Endothelial cell of umbilical vein (primary cell): ENCODE data around the gene CFAP69. TPM values are rescaled to one million over a fixed set of nuclear protein-coding genes. Genes with fewer than 3 reads are reported as not detected.
"Not testable (repeated sequence)": the region's sequence is repeated elsewhere in the genome, so short reads cannot be mapped to it uniquely, and the experiment has no call there.

ENCODE experiments used
- BruUV-seq: library from RNA; stranded (reverse); fragments of 400-500 nt; replicated peaks from 2 replicates; lab custom pipeline; 2021; lab: Mats Ljungman, UMichigan
- CTCF ChIA-PET: fragments of 300-600, 350-600 bp; sonication (Branson Sonifier 250); formaldehyde crosslinking; loops from one replicate; lab custom pipeline; 2021; ENCODE audit warnings: antibody characterized with exemption, inconsistent platforms; lab: Charles Lee
- POLR2A ChIA-PET: fragments of 300-600, 350-600 bp; sonication (Branson Sonifier 250); formaldehyde crosslinking; loops from one replicate; lab custom pipeline; 2021; ENCODE audit warnings: antibody characterized with exemption, inconsistent platforms; lab: Charles Lee
- DNase-seq: peaks from one replicate; pipeline ENCODE4 v3.0.0-alpha.2; 2011; ENCODE audit warnings: low read depth, low spot score
- FAIRE-seq: peaks from 2 replicates; lab custom pipeline; 2011; peaks lifted over from hg19 to GRCh38; lab: Jason Lieb, UNC
- H2AFZ ChIP-seq: 2 replicates; pipeline ENCODE4 v1.6.0; 2012; ENCODE audit warnings: low read depth, low read length, control low read depth, inconsistent platforms
- H3K27ac ChIP-seq: 2 replicates; pipeline ENCODE4 v1.5.1; 2011; ENCODE audit warnings: low read depth, mild to moderate bottlenecking, control low read depth, low read length, moderate library complexity; ENCODE audit not compliant: insufficient read depth
- H3K27me3 ChIP-seq, 2 experiments: 2 replicates each; pipeline versions ENCODE4 v1.6.0 to v1.6.1; 2011; ENCODE audit warnings: low read length in 2 of 2, mixed read lengths in 1 of 2; ENCODE audit not compliant: control insufficient read depth in 2 of 2, insufficient read depth in 2 of 2
- H3K36me3 ChIP-seq, 2 experiments: 2 replicates in 1 of 2; 3 replicates in 1 of 2; pipeline ENCODE4 v1.5.1; 2011; ENCODE audit warnings: low read length in 2 of 2, mild to moderate bottlenecking in 1 of 2, moderate library complexity in 1 of 2; ENCODE audit not compliant: control insufficient read depth in 2 of 2, insufficient read depth in 2 of 2; ENCODE audit errors: extremely low read depth in 1 of 2
- H3K4me1 ChIP-seq: 3 replicates; pipeline ENCODE4 v1.5.1; 2011; ENCODE audit warnings: mild to moderate bottlenecking, low read length; ENCODE audit not compliant: control insufficient read depth, insufficient read depth; ENCODE audit errors: extremely low read depth
- H3K4me2 ChIP-seq: 2 replicates; pipeline ENCODE4 v1.6.1; 2011; ENCODE audit warnings: low read length, control low read depth, mixed read lengths; ENCODE audit not compliant: insufficient read depth
- H3K4me3 ChIP-seq, 3 experiments: fragments of 200-600 bp in 1 of 3; sonication (generic), shearing (Covaris generic) in 1 of 3; replicated peaks in 1 of 3; 2 replicates each; pipeline ENCODE4 v1.5.1; 2011 to 2016; ENCODE audit warnings: control low read depth in 3 of 3, low read length in 3 of 3, mild to moderate bottlenecking in 2 of 3, inconsistent platforms in 1 of 3, low read depth in 1 of 3, moderate library complexity in 1 of 3; ENCODE audit not compliant: insufficient read depth in 1 of 3
- H3K79me2 ChIP-seq: 2 replicates; pipeline ENCODE4 v1.6.0; 2012; ENCODE audit warnings: low read length, inconsistent platforms; ENCODE audit not compliant: control insufficient read depth, insufficient read depth
- H3K9ac ChIP-seq: replicated peaks from 2 replicates; pipeline ENCODE3; 2011; ENCODE audit warnings: low read length, control low read depth; ENCODE audit not compliant: insufficient read depth; ENCODE audit errors: extremely low read depth
- H3K9me1 ChIP-seq: replicated peaks from 3 replicates; pipeline ENCODE4 v1.6.0; 2011; ENCODE audit warnings: mild to moderate bottlenecking, low read length; ENCODE audit not compliant: control insufficient read depth, insufficient read depth; ENCODE audit errors: extremely low read depth
- H3K9me3 ChIP-seq: replicated peaks from 2 replicates; pipeline ENCODE4 v1.5.1; 2012; ENCODE audit warnings: low read length, inconsistent platforms; ENCODE audit not compliant: control insufficient read depth, insufficient read depth
- H4K20me1 ChIP-seq: replicated peaks from 2 replicates; pipeline ENCODE3; 2011; ENCODE audit warnings: mild to moderate bottlenecking, low read length; ENCODE audit not compliant: control insufficient read depth, insufficient read depth; ENCODE audit errors: extremely low read depth
- CTCF ChIP-seq, 2 donors: IDR thresholded peaks; 1 replicate in 1 of 2; 2 replicates in 1 of 2; pipeline ENCODE4 v1.5.1; 2011; ENCODE audit warnings: low read length in 2 of 2, mild to moderate bottlenecking in 2 of 2, moderate library complexity in 2 of 2, control low read depth in 1 of 2, inconsistent platforms in 1 of 2, low read depth in 1 of 2; ENCODE audit not compliant: insufficient read depth in 1 of 2; ENCODE audit errors: extremely low read depth in 1 of 2
- EZH2 ChIP-seq: IDR thresholded peaks from 2 replicates; pipeline ENCODE4 v1.6.1; 2012; ENCODE audit warnings: borderline replicate concordance, low read depth, mild to moderate bottlenecking, moderate library complexity, low read length, inconsistent platforms; ENCODE audit not compliant: severe bottlenecking
- FOS ChIP-seq: IDR thresholded peaks from 2 replicates; pipeline ENCODE4 v1.6.1; 2011; ENCODE audit warnings: mild to moderate bottlenecking, low read length, moderate library complexity, borderline replicate concordance; ENCODE audit not compliant: insufficient read depth
- GATA2 ChIP-seq: IDR thresholded peaks from 2 replicates; pipeline ENCODE4 v1.7.0; 2011; ENCODE audit warnings: low read depth, mild to moderate bottlenecking, moderate library complexity, mixed read lengths, low read length; ENCODE audit not compliant: insufficient read length, insufficient read depth
- JUN ChIP-seq: IDR thresholded peaks from 2 replicates; pipeline ENCODE4 v1.6.1; 2011; ENCODE audit warnings: borderline replicate concordance, low read depth; ENCODE audit not compliant: insufficient read length, insufficient read depth
- MAX ChIP-seq: IDR thresholded peaks from 2 replicates; pipeline ENCODE4 v1.6.1; 2011; ENCODE audit not compliant: insufficient read depth, insufficient read length
- MYC ChIP-seq: IDR thresholded peaks from one replicate; pipeline ENCODE4 v1.6.1; 2011; ENCODE audit warnings: mild to moderate bottlenecking, low read depth, low read length
- POLR2A ChIP-seq: IDR thresholded peaks from 2 replicates; pipeline ENCODE4 v1.6.1; 2012; ENCODE audit warnings: low read depth, mild to moderate bottlenecking, control low read depth, low read length
- POLR2AphosphoS5 ChIP-seq: IDR thresholded peaks from 2 replicates; pipeline ENCODE4 v1.6.1; 2012; ENCODE audit warnings: low read depth, mild to moderate bottlenecking, control low read depth, low read length, moderate library complexity; ENCODE audit not compliant: insufficient read depth
- dilution Hi-C: fragments of 300-500 bp; cut with MboI; formaldehyde crosslinking; loops from one replicate; pipeline ENCODE4 v1.15.0; 2019; ENCODE audit warnings: low sequenced_read_pairs; ENCODE audit not compliant: extremely low pct_ligation_motif_present
- intact Hi-C: fragments of 100-400 bp; cut with micrococcal nuclease; formaldehyde crosslinking; loops from one replicate; pipeline ENCODE4 v1.10.0; 2022
- polyA plus RNA-seq, 4 experiments: library from polyadenylated mRNA; depleted of rRNA in 3 of 4; stranded (reverse) in 3 of 4; unstranded in 1 of 4; fragments of >200 nt; gene quantifications; 2 replicates each; pipeline versions ENCODE4 v1.2.1 to v1.2.3, GENCODE V29; 2011 to 2012; ENCODE audit warnings: missing spikeins in 1 of 4
- total RNA-seq: library from RNA; stranded (reverse); gene quantifications from 2 replicates; pipeline ENCODE4 v1.2.3, GENCODE V29; 2021

Gene CFAP69
- total and polyA plus RNA-seq, 2 donors (not counting 3 experiments of a cell fraction or from before 2014, with no cell fraction given) = 0.81 to 4.4 TPM

- BruUV-seq = no TSS peak
- H3K9me1 ChIP-seq = no peaks in the 10 kb centered on the region
- TF ChIP-seq FOS = no peak
- no peak for TF ChIP-seq JUN
- no peak for TF ChIP-seq CTCF (IDR thresholded peaks at IDR 0.05; ENCODE audit: extremely low read depth in 1 of 2, insufficient read depth in 1 of 2, low read depth in 1 of 2, low read length in 2 of 2)
- TF ChIP-seq GATA2 = no peak
- TF ChIP-seq MYC = no peak
- no peak for TF ChIP-seq EZH2
- no peak for TF ChIP-seq POLR2A
- TF ChIP-seq MAX = no peak
- no peak for TF ChIP-seq POLR2AphosphoS5
- FAIRE-seq (no peak), DNase-seq (no peak)
- H3K79me2 ChIP-seq = no peaks in the 10 kb centered on the region
- no peaks in the 10 kb centered on the region for H3K36me3 ChIP-seq
- H3K4me1 ChIP-seq = peaks cover 9% of the 10 kb centered on the region
- H3K4me3 ChIP-seq = no peak overlapping the region
- ChIA-PET POLR2A (no interaction called here), CTCF (interaction anchor here (0.8 to 1.3 kb wide), 4 partner anchors 9 to 97 kb away, joined by 3 to 4 read pairs (median 4); partner anchors contain the start of gene STEAP1)
- no peaks in the 10 kb centered on the region for H4K20me1 ChIP-seq
- no peaks in the 10 kb centered on the region for H3K9me3 ChIP-seq
- intact Hi-C loops (no loop called here), dilution Hi-C loops (no loop called here)
- H3K4me2 ChIP-seq = no peak overlapping the region
- H3K27ac ChIP-seq = no peak overlapping the region
- no peaks in the 10 kb centered on the region for H3K27me3 ChIP-seq
- H3K9ac ChIP-seq = no peak overlapping the region
- H2AFZ ChIP-seq = no peak overlapping the region
Measured at GRCh38 chr7:90251304-90251635, 6.3 kb downstream of the CFAP69 start.

- H3K4me2 ChIP-seq, H3K79me2 ChIP-seq, H2AFZ ChIP-seq, H3K27me3 ChIP-seq, H4K20me1 ChIP-seq, dilution Hi-C loops, intact Hi-C loops, FAIRE-seq, H3K27ac ChIP-seq, H3K36me3 ChIP-seq, H3K4me3 ChIP-seq, H3K9me1 ChIP-seq, H3K9ac ChIP-seq, H3K4me1 ChIP-seq, BruUV-seq, DNase-seq, POLR2A ChIA-PET, H3K9me3 ChIP-seq: not testable (repeated sequence)
- CTCF ChIA-PET = interaction anchor here (1.0 to 1.8 kb wide), 2 partner anchors 8 to 102 kb away, joined by 3 to 7 read pairs; partner anchors contain the start of gene STEAP1
Measured at GRCh38 chr7:90256011-90256410, 11.0 kb downstream of the CFAP69 start.
